ENCODE data around the gene APLP2. TPM values are rescaled to one million over a fixed set of nuclear protein-coding genes. Genes with fewer than 3 reads are reported as not detected.

The APLP2 gene
- total and polyA plus RNA-seq, 2 of the 13 experiments (the other 11 are each of a cell fraction or from before 2014, with no cell fraction given): 315 to 594 TPM

DNA sequence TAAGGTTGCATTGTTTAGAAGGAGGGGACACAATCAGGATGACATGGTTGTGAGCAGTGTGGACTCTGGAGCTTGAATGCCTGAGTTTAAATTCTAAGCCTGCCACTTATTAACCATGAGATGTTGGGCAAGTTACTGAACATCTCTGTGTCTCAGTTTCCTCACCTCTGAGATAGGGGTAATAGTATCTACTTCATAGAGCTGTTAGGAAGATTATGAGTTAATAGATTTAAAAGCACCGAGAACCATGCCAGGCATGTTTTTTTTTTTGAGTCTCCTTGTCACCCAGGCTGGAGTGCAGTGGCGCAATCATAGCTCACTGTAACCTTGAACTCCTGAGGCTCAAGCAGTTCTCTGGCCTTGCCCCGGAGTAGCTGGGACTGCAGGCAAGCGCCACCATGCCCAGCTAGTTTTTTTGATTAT lies 123.2 kb downstream of the APLP2 start (continued):
- TF ChIP-seq, protein P1, sequence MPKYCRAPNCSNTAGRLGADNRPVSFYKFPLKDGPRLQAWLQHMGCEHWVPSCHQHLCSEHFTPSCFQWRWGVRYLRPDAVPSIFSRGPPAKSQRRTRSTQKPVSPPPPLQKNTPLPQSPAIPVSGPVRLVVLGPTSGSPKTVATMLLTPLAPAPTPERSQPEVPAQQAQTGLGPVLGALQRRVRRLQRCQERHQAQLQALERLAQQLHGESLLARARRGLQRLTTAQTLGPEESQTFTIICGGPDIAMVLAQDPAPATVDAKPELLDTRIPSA (CRISPR knock-in tag; IDR thresholded peaks at IDR 0.05; ENCODE audit: borderline replicate concordance): no peak
- TF ChIP-seq ZNF142 (CRISPR knock-in tag; IDR thresholded peaks at IDR 0.05) (no peak), LCORL (IDR thresholded peaks at IDR 0.05) (no peak), LCORL (CRISPR knock-in tag; IDR thresholded peaks at IDR 0.05) (no peak), SIX1 (CRISPR knock-in tag; IDR thresholded peaks at IDR 0.05; ENCODE audit: borderline replicate concordance) (no peak), TRIM24 (CRISPR knock-in tag; IDR thresholded peaks at IDR 0.05) (no peak), ZBTB33 (CRISPR knock-in tag; IDR thresholded peaks at IDR 0.05) (0 out of 2 replicates have a peak, but pooled peaks have one; percentile 36), ZBTB38 (CRISPR knock-in tag; IDR thresholded peaks at IDR 0.05) (no peak), ZFP37 (CRISPR knock-in tag; IDR thresholded peaks at IDR 0.05; ENCODE audit: borderline replicate concordance) (no peak), FOXP1 (IDR thresholded peaks at IDR 0.05) (no peak), FOXP1 (CRISPR knock-in tag; IDR thresholded peaks at IDR 0.05) (peak; percentile 10; the same call in 1 of the 2 replicates), DNMT1 (CRISPR knock-in tag; IDR thresholded peaks at IDR 0.05) (no peak), LRRFIP1 (CRISPR knock-in tag; conservative IDR thresholded peaks at IDR 0.05) (no peak), TEAD3 (CRISPR knock-in tag; optimal IDR thresholded peaks at IDR 0.05; ENCODE audit: borderline replicate concordance) (peak; percentile 37), ZNF451 (CRISPR knock-in tag; IDR thresholded peaks at IDR 0.05) (no peak), SRSF1 (optimal IDR thresholded peaks at IDR 0.05; ENCODE audit: low read depth, low read length) (no peak), ZNF510 (CRISPR knock-in tag; IDR thresholded peaks at IDR 0.05; ENCODE audit: low read depth) (no peak)

Measured in HepG2 (cell line).